A549 (cell line): ENCODE results near the gene LRRC41.

ENCODE experiments used
- BHLHE40 ChIP-seq: IDR thresholded peaks from 2 replicates; pipeline ENCODE4 v1.6.1; 2012; ENCODE audit warnings: low read depth, low read length, inconsistent platforms
- HOXA7 ChIP-seq: fragments of 250-450 bp; sonication (Bioruptor Pico); IDR thresholded peaks from 2 replicates; pipeline ENCODE4 v1.5.0; 2020; ENCODE audit warnings: mild to moderate bottlenecking, moderate library complexity
- KDM5A ChIP-seq: fragments of 200-600 bp; sonication (generic); IDR thresholded peaks from 2 replicates; pipeline ENCODE4 v1.6.1; 2016; ENCODE audit warnings: antibody characterized with exemption, mild to moderate bottlenecking
- MAZ ChIP-seq: fragments of 150-350 bp; IDR thresholded peaks from 2 replicates; pipeline ENCODE4 v1.6.1; 2014; ENCODE audit warnings: antibody characterized with exemption, low read depth, low read length, borderline replicate concordance
- POLR2A ChIP-seq: IDR thresholded peaks from 2 replicates; pipeline ENCODE4 v1.6.1; 2012; ENCODE audit warnings: mild to moderate bottlenecking, low read length
- POLR2AphosphoS2 ChIP-seq: conservative IDR thresholded peaks from 2 replicates; pipeline ENCODE4 v1.6.1; 2012; ENCODE audit warnings: low read length, improper control_type of control experiment, inconsistent platforms
- ZC3H11A ChIP-seq: fragments of 450-650 bp; IDR thresholded peaks from 2 replicates; pipeline ENCODE4 v1.6.1; 2014; ENCODE audit warnings: antibody characterized with exemption, mild to moderate bottlenecking
- TF ChIP-seq, protein P1 (sequence below): fragments of 200-600 bp; sonication (generic); IDR thresholded peaks from 2 replicates; pipeline ENCODE4 v1.6.1; 2016; ENCODE audit warnings: antibody characterized with exemption, mild to moderate bottlenecking, moderate library complexity
- TF ChIP-seq, protein P2 (sequence below): fragments of >200 bp; sonication (Bioruptor Twin); formaldehyde crosslinking; IDR thresholded peaks from 3 replicates; pipeline ENCODE4 v1.5.1; 2016
- TF ChIP-seq, protein P3 (sequence below): fragments of 450-650 bp; IDR thresholded peaks from 2 replicates; pipeline ENCODE4 v1.6.1; 2014; ENCODE audit warnings: antibody characterized with exemption

DNA sequence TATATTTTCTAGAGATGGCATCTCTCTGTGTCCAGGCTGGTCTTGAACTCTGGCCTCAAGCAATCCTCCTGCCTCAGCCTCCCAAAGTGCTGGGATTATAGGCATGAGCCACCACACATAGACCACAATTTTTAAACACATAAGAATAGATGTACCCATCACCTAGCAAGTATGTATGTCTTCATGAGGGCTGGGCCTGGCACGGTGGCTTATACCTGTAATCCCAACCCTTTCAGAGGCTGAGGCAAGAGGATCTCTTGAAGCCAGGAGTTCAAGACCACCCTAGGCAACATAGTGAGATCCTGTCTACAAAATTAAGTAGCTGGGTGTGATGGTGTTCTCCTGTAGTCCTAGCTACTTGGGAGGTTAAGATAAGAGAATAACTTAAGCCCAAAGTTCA, 13.9 kb upstream of the LRRC41 start:
- TF ChIP-seq BHLHE40 (no peak), POLR2A (no peak), POLR2AphosphoS2 (no peak), HOXA7 (no peak), MAZ (no peak), ZC3H11A (no peak), KDM5A (no peak)
- TF ChIP-seq, protein P1, sequence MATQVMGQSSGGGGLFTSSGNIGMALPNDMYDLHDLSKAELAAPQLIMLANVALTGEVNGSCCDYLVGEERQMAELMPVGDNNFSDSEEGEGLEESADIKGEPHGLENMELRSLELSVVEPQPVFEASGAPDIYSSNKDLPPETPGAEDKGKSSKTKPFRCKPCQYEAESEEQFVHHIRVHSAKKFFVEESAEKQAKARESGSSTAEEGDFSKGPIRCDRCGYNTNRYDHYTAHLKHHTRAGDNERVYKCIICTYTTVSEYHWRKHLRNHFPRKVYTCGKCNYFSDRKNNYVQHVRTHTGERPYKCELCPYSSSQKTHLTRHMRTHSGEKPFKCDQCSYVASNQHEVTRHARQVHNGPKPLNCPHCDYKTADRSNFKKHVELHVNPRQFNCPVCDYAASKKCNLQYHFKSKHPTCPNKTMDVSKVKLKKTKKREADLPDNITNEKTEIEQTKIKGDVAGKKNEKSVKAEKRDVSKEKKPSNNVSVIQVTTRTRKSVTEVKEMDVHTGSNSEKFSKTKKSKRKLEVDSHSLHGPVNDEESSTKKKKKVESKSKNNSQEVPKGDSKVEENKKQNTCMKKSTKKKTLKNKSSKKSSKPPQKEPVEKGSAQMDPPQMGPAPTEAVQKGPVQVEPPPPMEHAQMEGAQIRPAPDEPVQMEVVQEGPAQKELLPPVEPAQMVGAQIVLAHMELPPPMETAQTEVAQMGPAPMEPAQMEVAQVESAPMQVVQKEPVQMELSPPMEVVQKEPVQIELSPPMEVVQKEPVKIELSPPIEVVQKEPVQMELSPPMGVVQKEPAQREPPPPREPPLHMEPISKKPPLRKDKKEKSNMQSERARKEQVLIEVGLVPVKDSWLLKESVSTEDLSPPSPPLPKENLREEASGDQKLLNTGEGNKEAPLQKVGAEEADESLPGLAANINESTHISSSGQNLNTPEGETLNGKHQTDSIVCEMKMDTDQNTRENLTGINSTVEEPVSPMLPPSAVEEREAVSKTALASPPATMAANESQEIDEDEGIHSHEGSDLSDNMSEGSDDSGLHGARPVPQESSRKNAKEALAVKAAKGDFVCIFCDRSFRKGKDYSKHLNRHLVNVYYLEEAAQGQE: no peak
- TF ChIP-seq, protein P2, sequence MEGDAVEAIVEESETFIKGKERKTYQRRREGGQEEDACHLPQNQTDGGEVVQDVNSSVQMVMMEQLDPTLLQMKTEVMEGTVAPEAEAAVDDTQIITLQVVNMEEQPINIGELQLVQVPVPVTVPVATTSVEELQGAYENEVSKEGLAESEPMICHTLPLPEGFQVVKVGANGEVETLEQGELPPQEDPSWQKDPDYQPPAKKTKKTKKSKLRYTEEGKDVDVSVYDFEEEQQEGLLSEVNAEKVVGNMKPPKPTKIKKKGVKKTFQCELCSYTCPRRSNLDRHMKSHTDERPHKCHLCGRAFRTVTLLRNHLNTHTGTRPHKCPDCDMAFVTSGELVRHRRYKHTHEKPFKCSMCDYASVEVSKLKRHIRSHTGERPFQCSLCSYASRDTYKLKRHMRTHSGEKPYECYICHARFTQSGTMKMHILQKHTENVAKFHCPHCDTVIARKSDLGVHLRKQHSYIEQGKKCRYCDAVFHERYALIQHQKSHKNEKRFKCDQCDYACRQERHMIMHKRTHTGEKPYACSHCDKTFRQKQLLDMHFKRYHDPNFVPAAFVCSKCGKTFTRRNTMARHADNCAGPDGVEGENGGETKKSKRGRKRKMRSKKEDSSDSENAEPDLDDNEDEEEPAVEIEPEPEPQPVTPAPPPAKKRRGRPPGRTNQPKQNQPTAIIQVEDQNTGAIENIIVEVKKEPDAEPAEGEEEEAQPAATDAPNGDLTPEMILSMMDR: no peak
- TF ChIP-seq, protein P3, sequence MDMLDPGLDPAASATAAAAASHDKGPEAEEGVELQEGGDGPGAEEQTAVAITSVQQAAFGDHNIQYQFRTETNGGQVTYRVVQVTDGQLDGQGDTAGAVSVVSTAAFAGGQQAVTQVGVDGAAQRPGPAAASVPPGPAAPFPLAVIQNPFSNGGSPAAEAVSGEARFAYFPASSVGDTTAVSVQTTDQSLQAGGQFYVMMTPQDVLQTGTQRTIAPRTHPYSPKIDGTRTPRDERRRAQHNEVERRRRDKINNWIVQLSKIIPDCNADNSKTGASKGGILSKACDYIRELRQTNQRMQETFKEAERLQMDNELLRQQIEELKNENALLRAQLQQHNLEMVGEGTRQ: no peak
